NCI-H510A (cell line): ENCODE measurements around the gene CAPN8.

Source experiments
- DNase-seq: peaks from one replicate; lab custom pipeline; 2025; lab: John Stamatoyannopoulos, UW

Gene CAPN8

DNA sequence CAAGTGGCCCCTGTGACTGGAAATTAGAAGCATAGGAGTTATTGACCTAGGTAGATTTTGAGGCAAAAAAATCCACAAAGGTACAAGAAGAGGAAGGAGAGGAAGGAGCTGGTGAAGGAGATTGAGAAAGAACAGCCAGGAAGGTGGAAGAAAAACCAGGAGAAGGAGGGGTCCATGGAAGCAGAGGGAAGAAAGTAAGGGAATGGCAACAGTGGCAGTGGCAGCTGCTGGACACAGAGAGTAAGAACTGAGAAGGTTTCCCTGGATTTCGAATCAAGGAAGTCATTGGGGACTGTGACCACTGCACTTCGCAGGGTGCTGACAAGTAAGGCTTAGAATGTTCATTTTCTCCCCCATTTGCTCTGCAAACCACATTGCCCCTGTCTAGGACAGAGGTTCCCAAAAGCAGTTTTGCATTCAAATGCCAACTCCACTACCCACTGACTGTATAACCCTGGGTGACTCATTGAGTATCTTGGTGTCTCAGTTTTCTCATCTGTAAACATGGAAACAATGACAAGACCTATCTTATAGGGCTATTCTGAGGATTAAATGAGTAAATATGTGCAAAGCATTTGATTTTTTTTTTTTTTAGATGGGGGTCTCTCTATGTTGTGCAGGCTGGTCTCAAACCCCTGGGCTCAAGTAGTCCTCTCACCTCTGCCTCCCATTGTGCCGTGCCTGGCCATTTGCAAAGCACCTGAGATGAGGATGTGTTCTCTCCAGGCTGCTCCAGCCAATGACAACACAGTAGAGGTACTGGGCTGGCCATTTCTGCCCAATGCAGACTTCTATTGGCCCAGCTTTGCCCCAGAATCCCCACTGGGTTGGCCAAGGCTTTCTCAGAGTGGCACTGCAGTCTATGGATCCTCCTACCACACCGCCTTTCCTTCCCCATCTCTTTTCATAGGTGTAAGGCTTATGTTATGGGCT is 37.5 kb upstream of the CAPN8 start:
- no peak for DNase-seq

DNA sequence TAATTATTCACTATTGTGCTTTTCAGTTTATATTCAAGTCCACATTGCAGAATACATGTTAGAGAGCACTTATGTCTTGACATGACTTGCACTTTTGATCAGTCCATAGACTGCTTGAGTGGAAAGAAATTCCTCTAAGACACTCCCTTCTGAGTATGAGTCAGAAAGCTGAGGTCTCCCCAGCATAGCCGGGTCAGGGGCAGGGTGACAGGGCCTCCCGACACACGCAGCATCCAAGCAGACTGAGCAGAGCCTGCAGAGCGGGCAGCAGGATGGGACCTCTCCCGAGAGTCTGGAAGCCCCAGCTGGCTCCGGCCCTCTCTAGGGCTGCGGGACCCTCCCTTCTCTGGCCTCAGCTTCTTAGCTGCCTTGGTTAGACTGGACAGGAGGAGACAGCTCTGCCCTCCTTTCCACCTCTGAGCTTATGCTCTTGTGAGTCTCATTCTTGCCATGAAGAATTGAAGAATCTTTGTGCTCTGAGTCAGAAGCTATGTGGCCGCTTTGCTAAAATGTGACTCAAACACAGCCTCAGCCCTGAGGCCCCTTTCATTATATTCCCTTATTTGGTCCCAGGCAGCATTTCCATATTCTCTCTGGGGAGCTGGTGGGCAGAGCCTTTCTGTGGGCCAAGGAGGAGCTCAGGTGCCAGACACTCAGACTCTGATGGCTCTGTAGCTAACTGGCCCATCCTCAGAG is 35.6 kb upstream of the CAPN8 start:
- DNase-seq, result no peak

DNA sequence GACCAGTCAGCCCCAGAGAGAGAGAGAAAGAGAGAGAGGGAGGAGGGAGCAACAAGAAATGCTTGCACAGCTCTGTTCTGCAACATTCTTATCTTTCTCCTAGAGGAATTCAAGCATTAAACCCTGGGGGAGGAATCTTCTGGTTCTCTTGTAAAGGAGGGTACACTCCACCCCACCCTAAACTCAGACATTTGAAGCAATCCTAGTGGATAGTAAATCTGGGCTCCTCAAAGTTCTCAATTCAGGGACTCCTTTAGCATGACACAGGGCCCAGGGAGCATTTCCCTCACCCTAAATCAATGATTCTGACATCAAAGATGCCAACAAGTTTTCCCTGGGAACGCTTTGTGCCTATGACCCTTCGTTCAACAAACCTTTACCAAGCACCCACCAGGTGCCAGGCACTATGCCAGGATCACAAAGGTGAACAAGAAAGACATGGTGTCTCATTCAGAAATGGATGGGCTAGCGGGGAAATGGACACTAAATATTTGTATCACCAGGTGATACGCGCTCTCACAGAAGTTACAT is 35.0 kb upstream of the CAPN8 start:
- no peak for DNase-seq

DNA sequence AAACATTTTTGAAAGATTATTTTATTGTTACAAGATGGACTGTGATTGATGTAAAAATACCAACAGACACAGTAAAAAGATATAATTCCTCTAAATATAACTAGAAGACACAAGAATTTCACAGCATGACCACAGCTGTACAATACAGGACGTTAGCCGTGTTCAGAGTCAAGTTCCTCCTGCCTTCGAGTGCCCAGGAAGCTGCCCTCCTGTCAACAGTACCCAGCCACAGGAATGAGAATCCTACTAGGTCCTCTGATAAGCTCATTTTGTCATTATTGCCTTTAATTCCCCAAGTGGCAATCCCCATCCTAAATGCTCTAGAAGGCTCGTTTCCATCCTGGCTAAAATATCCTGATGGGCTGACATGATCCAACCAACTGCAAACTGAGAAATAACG is 30.4 kb upstream of the CAPN8 start:
- no peak for DNase-seq

DNA sequence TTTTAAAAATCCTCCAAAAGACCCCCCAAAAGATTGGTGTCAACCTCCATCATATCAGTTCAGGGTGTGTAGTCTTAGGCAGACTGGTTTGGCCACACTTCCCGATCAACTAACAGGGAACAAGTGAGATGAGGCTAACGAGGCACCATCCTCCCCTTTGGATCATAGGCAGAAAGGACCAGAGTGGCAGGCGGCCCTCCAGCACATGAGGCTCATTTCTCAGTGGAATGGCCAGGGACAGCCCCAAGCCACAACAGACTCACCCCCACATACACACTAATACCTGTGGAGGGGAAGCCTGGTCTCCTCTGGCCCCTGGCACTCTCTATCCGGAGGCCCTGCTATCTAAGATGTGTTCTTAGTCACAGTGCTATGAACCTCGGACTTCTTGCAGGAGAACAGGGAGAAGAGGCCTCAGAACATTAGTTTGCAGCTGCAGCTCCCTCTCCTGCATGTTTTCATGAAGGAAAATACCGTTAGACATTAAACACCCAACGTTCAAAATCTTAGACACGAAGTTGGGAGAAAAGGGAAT is 29.6 kb upstream of the CAPN8 start:
- DNase-seq, result no peak

DNA sequence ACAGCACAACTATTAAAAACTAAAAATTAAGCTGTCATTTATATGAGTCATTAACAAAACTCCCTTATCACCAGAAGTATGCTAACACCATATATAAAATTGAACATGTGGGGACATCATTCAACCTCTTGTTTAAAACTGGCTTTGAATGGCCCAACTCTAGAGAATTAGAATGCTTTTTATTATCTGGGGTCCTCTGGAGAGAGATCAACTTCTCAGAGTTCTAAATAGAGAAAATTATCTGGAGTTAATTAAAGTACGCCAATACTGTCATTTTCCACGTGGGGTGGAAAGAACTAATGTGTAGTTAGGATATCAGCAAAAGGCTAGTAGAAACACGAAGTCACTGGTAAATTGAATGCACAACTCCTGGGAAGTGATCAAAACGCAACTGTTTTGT is 25.6 kb upstream of the CAPN8 start:
- no peak for DNase-seq

DNA sequence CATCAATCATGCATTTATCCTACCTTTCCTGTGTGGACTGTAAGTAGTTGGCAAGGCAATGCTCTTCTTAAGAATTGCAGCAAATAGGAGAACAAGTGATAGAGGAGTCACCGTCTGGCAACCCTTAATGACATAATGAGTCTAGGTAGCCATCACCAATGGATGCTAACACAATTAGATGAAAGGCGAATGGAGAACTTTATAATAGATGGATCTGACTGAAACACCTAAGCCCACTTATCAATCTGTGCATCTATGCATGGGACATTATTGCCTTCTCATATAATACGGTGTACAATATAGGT is 18.9 kb upstream of the CAPN8 start:
- DNase-seq, result no peak

DNA sequence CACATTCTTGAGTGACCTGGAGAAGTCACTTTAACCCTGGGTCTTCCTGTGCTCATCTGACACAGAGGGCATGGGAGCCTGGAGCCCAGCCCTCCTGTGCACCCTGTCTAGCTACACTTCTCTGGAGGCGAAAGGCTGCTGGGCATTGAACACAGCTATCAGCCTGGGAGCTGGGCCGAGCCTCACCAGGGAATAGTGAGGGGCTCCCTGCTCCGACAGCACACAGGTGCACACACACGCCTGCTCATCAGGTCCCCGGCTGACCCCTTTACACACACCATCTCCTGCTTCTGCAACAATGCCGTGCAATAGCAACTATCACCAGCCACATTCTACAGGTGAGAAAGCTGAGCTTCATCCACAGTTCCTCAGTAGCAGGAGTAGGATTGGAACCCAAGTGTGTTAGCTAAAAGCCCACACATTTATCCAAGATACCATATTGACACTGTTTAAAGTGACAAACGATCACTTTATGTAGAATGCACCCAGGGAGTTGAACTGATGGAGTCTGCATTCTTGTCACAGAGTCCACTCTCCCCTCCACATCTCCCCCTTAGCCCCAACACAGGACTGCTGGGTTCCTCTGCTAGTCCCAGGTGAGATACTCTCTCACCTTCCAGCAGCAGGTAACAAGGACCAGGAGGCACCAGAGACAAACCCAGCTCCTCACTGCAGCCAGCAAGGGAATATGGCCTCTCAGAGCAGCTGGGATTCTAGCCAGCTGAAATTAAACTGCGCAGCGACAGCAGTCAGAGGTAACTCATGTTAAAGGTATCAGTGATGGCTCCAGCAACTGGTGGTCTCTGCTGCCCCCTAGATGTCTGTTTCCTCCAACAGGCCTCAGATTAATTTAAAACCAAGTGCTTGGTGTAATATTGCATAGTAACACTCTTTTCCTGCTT is 18.3 kb upstream of the CAPN8 start:
- peak; percentile 19 for DNase-seq

DNA sequence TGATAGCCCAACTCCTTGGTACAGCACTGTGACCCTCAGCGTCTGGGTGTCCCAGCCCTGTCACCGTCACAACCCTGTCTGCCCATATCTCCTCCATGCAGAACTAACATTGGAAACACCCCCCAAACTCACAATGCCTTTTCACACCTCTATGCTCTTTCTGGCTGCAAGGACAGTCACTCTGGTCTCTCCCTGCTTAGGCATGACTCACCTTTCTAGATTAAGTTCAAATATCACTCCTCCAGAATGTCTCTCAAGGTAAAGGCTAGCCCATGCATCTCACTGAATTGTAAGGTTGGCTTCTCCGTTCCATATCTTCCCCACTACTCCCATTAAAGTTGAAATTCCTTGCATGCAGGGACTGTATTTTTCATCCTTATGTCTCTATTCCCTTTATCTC is 17.0 kb upstream of the CAPN8 start:
- DNase-seq, result no peak

DNA sequence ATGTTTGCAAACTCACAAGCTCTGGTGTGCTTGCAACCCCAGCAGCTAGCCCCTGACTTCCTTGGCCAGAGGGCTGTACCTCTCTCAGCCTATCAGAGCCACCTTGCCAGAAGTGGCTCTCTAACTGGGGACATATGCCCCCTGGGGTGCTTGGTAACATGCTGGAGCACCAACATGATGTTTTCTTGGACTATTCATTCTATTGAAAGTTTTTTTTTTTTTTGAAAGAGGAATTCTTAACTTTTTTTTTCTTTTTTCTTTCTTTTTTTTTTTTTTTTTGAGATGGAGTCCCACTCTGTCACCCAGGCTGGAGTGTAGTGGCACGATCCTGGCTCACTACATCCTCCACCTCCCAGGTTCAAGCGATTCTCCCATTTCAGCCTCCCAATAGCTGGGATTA is 14.7 kb upstream of the CAPN8 start:
- no peak for DNase-seq

DNA sequence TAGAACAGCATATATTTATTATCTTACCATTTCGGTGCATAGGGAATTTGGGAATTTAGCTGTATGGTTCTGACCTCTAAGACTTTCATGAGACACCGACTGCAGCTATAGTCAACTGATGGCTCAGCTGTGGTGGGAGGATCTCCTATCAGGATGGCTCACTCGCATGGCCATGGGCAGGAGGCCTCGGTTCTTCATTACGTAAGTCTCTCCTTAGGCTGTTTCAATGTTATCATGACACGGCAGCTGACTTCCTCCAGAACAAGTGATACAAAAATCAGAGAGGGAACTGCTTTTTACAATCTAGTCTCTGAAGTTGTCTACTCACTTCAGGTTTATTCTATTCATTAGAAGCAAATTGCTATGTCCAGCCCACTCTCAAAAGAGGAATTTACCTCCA is 13.3 kb upstream of the CAPN8 start:
- DNase-seq, result no peak

DNA sequence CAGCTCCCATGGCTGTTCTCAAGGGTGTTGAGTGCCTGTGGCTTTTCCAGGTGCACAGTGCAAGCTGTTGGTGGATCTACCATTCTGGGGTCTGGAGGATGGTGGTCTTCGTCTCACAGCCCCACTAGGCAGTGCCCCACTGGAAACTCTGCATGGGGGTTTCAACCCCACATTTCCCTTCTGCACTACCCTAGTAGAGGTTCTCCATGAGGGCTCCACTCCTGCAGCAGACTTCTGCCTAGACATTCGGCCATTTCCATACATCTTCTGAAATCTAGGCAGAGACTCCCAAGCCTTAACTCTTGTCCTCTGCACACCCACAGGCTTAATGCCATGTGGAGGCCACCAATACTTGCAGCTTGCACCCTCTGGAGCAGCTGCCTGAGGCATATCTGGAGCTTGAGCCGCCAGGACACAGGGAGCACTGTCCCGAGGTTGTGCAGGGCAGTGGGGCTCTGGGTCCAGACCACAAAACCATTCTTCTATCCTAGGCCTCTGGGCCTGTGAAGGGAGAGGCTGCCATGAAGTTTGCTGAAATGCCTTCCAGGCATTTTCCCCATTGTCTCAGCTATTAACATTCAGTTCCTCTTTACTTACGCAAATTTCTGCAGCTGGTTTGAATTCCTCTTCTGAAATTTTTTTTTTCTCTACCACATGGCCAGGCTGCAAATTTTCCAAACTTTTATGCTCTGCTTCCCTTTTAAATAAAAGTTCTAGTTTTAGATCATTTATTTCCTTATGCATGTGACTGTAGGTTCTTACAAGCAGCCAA is 8.8 kb upstream of the CAPN8 start:
- DNase-seq, result no peak

DNA sequence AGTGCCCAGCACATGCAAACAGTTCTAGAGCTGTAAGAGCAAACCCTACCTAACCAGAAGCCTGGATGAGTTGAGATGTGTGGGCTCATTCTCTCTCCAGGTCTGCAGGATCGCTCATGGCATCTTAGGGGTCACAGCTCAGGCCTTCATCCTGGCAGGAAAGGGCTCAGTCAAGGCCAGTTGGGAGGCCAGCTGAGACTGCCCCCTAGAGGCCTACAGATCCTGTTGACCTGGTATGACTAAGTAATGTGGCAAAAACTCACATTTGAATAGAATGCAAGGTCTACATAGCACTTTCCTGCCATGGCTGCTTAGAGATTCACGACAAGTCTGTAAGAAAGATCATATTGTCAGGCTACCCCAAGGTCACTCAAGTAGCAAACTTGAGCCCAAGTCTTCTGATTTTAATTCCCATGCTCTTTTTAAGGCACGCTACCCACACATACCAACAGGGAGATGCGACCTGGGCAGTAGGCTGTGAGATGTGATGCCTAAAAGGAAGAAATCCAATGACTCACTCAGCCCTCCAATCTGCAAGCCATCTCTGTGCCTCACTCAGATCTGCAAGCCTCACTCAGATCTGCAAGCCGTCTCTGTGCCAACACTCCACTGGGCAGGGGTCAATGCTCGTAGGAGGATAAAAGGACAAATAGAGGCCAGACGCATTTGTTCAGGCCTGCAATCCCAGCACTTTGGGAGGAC is 5.1 kb upstream of the CAPN8 start:
- no peak for DNase-seq

DNA sequence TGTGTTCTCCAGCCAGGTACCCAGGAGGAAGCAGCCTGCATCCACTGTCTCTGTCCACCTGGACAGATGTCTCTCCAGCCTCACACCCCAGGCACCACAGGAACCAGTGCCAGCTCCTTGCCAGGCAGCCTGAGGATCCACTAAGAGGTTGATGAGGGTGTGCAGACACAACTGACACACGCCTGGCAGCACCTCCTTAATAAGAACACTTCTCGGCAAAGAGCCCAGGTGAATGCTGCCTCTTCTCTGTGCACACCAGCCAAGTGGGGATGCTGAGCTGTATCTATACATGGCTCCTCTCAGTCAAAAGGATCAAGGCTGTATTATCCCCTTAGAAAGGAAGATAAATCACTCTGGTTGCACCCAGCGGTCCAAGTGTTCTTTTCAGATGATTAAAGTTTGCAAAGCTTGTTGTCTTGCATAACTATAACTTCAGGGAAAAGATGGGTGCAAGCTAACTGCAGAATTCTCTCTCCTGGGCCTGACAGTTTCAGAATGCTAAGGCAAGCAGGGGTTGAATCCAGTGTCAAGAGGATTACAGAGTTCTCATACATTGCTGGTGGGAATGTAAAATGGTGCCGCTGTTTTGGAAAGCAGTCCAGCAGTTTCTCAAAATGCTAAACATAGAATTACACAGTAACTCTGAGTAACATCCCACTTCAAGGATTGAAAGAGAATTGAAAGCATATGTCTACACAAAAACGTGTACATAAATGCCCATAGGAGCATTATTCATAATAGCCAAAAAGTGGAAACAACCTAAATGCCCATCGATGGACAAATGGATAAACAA is 3.7 kb upstream of the CAPN8 start:
- no peak for DNase-seq

DNA sequence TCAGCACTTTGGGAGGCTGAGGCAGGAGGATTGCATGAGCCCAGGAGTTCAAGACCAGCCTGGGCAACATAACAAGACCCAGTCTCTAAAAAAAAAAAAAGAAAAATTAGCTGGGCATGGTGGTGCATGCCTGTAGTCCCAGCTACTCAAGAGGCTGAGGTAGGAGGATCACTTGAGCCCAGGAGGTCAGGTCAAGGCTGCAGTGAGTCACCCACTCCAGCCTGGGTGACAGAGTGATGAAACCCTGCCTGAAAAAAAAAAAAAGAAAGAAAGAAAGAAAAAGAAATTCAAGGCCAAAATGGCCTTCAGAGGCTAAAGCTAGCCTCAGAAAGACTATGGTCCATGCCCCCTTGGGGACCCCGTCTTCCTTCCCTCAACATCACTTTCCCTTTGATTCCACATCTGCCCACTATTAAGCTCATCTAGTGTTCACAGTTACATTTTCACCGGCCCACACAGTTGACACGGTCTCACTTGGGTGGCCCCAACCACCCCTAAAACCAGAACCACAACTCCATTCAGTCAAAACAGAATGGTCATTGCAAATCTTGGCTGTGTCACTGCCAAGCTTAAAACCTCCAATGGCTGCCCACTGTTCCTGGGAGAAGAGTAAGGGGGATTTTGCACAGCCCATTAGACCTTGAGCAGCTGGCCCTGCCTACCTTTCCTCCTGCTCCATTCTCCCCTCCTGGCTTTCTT is 2.1 kb upstream of the CAPN8 start:
- no peak for DNase-seq

DNA sequence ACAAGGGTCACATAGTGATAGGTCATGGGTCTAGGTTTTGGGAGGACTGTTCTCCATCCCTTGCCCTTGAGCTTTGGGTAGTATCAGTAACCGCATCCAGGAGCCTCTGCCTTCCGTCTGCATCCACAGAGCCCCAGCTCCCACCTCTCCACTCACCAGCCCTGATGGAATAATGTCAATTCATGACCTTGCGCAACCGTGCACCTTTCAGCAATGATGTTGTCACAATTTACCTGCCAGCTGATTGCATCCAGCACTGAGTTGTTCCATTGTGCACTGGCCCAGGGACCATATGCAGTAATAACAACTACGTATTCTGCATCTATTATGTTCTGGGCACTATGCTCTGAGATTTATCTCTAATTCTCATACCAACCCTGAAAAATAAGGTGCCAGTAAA is 1.4 kb downstream of the CAPN8 start:
- DNase-seq, result no peak

DNA sequence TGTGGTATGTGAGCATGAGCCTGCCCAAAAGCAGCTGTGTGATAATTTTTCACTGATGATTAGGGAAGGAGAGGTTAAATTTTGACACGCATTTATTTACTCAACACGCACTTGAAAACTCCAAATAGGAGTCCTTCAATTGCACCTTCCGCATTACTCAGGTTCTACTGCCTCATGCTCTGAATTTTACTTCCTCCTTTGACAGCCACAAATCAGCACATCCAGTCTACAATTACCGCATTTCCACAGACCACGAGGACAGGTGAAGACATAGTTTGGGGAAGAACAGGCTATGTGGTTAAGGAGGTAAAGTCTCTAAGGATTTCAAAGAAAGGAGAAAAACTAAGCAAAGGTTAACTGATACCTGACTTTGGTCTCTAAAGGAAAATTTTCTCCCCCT is 2.6 kb downstream of the CAPN8 start:
- no peak for DNase-seq

DNA sequence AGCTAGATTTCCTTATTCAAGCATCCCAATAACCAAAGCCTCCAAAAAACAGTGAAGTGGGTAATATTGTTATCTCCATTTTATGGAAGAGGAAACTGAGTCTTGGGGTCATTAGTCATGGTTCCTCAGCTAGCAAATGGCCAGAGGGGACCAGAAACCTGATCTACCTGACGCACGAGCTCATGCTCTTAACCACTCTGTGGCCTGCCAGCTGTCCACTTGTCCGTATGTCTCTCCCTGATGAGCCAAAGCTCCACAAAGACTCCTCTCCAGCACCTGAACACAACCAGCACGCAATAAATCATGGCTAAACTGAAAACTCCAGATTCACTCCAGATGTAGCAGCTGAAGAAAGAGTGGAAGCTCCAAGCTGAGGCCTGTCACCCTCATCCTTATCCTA is 5.8 kb downstream of the CAPN8 start:
- peak; percentile 45 for DNase-seq

DNA sequence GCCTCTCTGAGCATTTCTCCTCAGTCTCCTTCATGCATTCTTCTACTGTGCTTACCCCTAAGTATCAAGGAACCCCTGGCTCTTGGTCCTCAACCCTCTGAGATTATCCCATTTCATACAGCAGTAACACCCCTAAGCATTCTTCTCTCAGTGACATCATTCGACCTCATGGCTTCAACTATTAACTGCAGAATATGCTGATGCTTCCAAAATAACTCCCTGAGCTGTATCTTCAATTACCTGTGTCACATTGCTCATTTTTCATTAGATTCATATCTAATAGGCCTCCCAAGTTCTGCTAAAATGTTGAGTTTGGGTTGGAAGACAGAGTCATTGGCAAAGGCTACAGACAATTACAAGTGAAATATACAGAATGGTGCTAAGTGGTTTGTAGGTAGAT is 7.5 kb downstream of the CAPN8 start:
- DNase-seq, result no peak
